Measurements from ENCODE around the gene TMEM41B.
"Not testable (repeated sequence)": the region's sequence is repeated elsewhere in the genome, so short reads cannot be mapped to it uniquely, and the experiment has no call there.

The TMEM41B gene

GRCh38 chr11:9314291-9315077 is at the start of gene TMEM41B:
Gene TMEM41B (minus strand): TSS chr11:9314593. CDS start chr11:9314441, 152 bp downstream.
- peak; percentile 98 to 99 for DNase-seq

GRCh38 chr11:9362393-9362863 is 48.0 kb upstream of the TMEM41B start:
- no peak for DNase-seq

GRCh38 chr11:9360862-9361622 is 46.6 kb upstream of the TMEM41B start:
- DNase-seq: not testable (repeated sequence)

- DNase-seq: no peak
Observed at GRCh38 chr11:9357041-9357440, 42.6 kb upstream of the TMEM41B start.

GRCh38 chr11:9351321-9351881 is 37.0 kb upstream of the TMEM41B start:
- no peak for DNase-seq

- not testable (repeated sequence) for DNase-seq
Observed at GRCh38 chr11:9347779-9348178, 33.4 kb upstream of the TMEM41B start.

- DNase-seq: peak in 1 of 2 donors; percentile 21
Observed at GRCh38 chr11:9347100-9347499, 32.7 kb upstream of the TMEM41B start.

GRCh38 chr11:9344061-9344680 is 29.8 kb upstream of the TMEM41B start:
- no peak for DNase-seq

GRCh38 chr11:9341638-9342178 is 27.3 kb upstream of the TMEM41B start:
- DNase-seq: no peak

- DNase-seq: no peak
Observed at GRCh38 chr11:9332655-9333054, 18.3 kb upstream of the TMEM41B start.

GRCh38 chr11:9330387-9331384 is 16.3 kb upstream of the TMEM41B start:
- DNase-seq: no peak

- DNase-seq: no peak
Observed at GRCh38 chr11:9320047-9320446, 5.7 kb upstream of the TMEM41B start.

- not testable (repeated sequence) for DNase-seq
Observed at GRCh38 chr11:9319377-9320001, 5.1 kb upstream of the TMEM41B start.

GRCh38 chr11:9318442-9319376 is 4.3 kb upstream of the TMEM41B start:
- DNase-seq: not testable (repeated sequence)

- DNase-seq: no peak
Observed at GRCh38 chr11:9316334-9316733, 1.9 kb upstream of the TMEM41B start.

- no peak for DNase-seq
Observed at GRCh38 chr11:9315078-9315688, 790 bp upstream of the TMEM41B start.

GRCh38 chr11:9313648-9314290 is 624 bp downstream of the TMEM41B start:
- DNase-seq: peak; percentile 2 to 28

- DNase-seq: no peak
Observed at GRCh38 chr11:9310485-9311090, 3.8 kb downstream of the TMEM41B start.

Data from CD4-positive, alpha-beta T cell treated with Interferon alpha-2 for 1 hour (primary cell).